Left cardiac atrium (tissue), 4 donors: ENCODE measurements around the gene ITGA8. TPM values are rescaled to one million over a fixed set of nuclear protein-coding genes. Genes with fewer than 3 reads are reported as not detected.

ENCODE experiments used
- ATAC-seq, 2 donors: fragments of 200-7000 bp; cut with Tn5 transposase; one replicate each; pipeline ENCODE4 v1.9.1; 2020; ENCODE audit warnings: mild to moderate bottlenecking in 2 of 2, moderate library complexity in 2 of 2
- DNase-seq: peaks from one replicate; pipeline ENCODE4 v3.0.0-alpha.2; 2020
- intact Hi-C, 2 donors: fragments of 100-400 bp; cut with DNase I; formaldehyde crosslinking; loops; one replicate each; pipeline versions ENCODE4 v1.14.1 to v1.15.1; 2022 to 2023
- total RNA-seq, 2 donors: library from RNA; stranded (reverse); fragmentation: NEBNext Ultra II Directional; extraction: Animal tissue kit (Norgen Biotek cat#: 25700); gene quantifications; one replicate each; pipeline ENCODE4 v1.2.1, GENCODE V29; 2021
- donor health status: DM: no; HTN: yes; CAD: no.
- donor health status: DM: no; HTN: yes; CAD: no; lungs with severe emphysema.
- donor health status: DM: yes; HTN: yes; CAD: no.
- donor health status: Dilated cardiomyopathy.

Gene ITGA8
- total RNA-seq, 2 donors from 2014 or later: 2.7 to 4.5 TPM

GRCh38 chr10:15738270-15738925, 18.7 kb upstream of the ITGA8 start:
- no peak for DNase-seq
- intact Hi-C loops: no loop called here
- peak; percentile 76 to 79 for ATAC-seq

- no peak for ATAC-seq
- no peak for DNase-seq
- intact Hi-C loops: no loop called here
Measured at GRCh38 chr10:15737656-15738055, 17.9 kb upstream of the ITGA8 start.

DNA sequence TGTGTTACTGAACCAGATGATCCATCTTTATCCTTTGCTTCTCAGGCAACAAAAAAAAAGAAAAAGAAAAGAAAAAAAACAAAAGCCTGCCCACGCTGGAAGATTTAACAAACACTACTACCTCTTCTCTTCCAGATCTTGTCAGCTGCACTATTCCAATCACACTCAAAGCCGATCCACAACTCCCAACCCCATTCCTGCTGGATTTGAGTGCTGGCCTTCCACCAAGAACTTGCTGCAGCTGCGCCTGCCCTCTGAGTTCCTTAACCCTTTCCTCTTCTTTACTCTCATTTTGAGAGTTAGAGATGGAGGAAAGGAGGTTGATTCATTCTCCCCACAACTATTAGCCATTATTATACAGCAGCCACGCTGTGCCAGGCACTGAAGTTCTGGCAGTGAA, 16.0 kb upstream of the ITGA8 start:
- intact Hi-C loops: no loop called here
- no peak for DNase-seq
- peak; percentile 65 to 70 for ATAC-seq

GRCh38 chr10:15730341-15730740, 10.6 kb upstream of the ITGA8 start:
- no peak for DNase-seq
- intact Hi-C loops: no loop called here
- ATAC-seq: no peak

DNA sequence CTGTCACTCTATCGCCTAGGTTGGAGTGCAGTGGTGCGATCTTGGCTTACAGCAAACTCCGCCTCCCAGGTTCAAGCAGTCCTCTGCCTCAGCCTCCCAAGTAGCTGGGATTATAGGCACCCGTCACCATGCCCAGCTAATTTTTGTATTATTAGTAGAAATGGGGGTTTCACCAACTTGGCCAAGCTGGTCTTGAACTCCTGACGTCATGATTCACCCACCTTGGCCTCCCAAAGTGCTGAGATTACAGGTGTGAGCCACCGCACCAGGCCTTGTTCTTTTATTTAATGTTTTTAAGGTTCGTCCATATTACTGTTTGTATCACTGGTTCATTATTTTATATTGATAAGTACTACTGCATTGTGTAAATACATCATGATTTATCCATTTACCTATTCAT, 10.2 kb upstream of the ITGA8 start:
- ATAC-seq: no peak
- no peak for DNase-seq
- intact Hi-C loops: loop anchor here in 1 of 2 donors (5.0 kb wide), 1 partner anchor 298 kb away; no protein-coding TSS in a partner anchor

- DNase-seq: no peak
- intact Hi-C loops: loop anchor here in 1 of 2 donors (5.0 kb wide), 1 partner anchor 294 kb away; no protein-coding TSS in a partner anchor
- ATAC-seq: no peak
Measured at GRCh38 chr10:15726042-15726441, 6.3 kb upstream of the ITGA8 start.

DNA sequence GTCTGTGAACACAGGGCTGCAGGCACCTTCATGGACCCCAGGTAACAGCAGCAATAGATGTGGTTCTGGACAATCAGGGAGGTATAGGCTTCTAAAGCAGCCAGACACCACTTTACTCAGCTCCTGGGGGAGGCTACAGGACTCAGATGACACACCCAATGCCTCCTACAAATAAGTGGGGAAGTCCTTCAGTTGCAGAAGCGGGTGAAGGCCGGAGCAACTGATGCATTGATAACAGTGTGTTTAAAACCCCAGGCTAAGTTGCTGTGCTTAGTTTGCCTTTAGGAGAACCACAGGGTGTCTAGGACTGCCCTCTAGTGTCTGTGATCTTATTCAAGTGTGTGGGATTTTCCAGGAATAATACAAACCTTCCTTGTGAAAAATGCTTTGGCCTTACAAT, 5.9 kb upstream of the ITGA8 start:
- ATAC-seq (peak; percentile 60 to 78), DNase-seq (no peak)
- intact Hi-C loops: loop anchor here in 1 of 2 donors (5.0 kb wide), 1 partner anchor 293 kb away; no protein-coding TSS in a partner anchor

- ATAC-seq (no peak), DNase-seq (no peak)
- intact Hi-C loops: loop anchor here in 1 of 2 donors (5.0 kb wide), 1 partner anchor 292 kb away; no protein-coding TSS in a partner anchor
Measured at GRCh38 chr10:15724683-15725082, 5.0 kb upstream of the ITGA8 start.

DNA sequence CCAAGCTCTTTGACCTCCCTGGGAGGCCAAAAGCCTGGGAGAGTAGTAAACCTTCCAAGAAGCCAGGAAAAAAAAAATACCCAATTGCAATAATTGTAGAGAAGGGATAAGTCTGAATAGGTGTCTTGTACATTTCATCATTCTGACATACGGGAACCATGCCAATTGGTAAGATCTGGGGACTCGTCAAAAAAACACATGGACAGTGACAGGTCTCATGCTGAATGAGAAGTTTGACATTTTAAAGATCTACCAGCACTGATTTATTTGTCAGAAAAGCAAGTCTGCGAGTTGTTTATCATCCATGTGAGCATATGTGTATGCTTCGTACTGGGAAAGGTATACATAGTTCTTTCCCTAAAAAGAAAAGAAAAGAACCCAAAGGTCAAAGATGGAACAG, 4.1 kb upstream of the ITGA8 start:
- ATAC-seq (no peak), DNase-seq (no peak)
- intact Hi-C loops: no loop called here

- intact Hi-C loops: no loop called here
- DNase-seq (no peak), ATAC-seq (no peak)
Measured at GRCh38 chr10:15720635-15721287, 1.0 kb upstream of the ITGA8 start.

- intact Hi-C loops: loop anchor here in 1 of 2 donors (10.0 kb wide), 1 partner anchor 284 kb away; no protein-coding TSS in a partner anchor
- ATAC-seq (peak; percentile 52 to 73), DNase-seq (no peak)
Measured at GRCh38 chr10:15719049-15719898, 448 bp downstream of the ITGA8 start.

GRCh38 chr10:15718694-15719048, 1.1 kb downstream of the ITGA8 start:
- intact Hi-C loops: loop anchor here in 1 of 2 donors (10.0 kb wide), 1 partner anchor 284 kb away; no protein-coding TSS in a partner anchor
- ATAC-seq (peak; percentile 16 to 22), DNase-seq (no peak)

DNA sequence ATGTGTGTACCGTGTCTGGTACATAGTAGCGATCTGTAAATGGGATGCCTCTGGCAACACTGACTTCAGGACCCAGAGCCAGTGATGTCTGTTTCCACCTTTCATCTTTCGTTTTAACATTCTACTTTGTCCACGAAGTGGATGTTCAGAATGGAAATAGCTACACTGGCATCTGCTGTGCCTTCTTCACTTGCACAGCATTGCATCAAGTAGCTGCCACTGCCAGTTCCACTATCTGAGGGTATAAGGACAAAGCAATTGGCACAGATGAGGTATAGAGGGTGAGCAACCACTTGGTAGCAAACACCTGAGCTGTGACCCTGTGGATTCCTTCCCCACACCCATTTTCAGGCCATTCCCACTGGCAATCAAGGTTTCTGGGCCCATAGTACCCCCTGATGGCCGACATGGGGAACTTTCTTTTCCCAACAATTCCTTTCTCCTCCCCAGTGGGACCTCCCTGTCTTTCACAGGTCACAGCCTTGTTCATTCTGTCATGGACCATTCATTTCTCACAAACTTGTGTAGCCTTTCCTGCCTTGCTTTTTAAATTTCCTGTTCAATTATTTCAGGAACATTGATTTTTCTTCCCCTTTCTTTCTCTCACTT, 4.0 kb downstream of the ITGA8 start:
- no peak for ATAC-seq
- DNase-seq: no peak
- intact Hi-C loops: loop anchor here in 1 of 2 donors (10.0 kb wide), 1 partner anchor 281 kb away; no protein-coding TSS in a partner anchor

DNA sequence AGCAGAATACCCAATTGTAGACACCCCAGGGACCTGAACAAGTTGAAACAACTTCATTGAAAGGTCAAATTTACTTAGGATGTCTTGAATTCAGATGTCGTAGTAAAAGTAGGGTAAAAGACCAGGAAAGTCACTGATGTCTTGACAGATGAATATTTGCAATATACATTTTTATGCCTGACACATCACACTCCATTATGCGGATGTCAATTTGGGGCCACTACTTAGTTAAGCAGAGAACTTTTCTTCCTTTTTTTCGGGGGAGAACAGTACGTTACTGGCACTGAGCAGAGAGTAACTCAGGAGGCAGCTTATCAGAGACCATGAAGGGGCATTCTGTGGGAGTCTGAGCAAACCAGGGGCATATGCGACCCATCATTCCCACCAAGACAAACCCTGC, 4.9 kb downstream of the ITGA8 start:
- intact Hi-C loops: loop anchor here (5.0 to 10.0 kb wide), 2 partner anchors 128 to 280 kb away; no protein-coding TSS in a partner anchor
- no peak for DNase-seq
- no peak for ATAC-seq

- ATAC-seq: peak in 1 of 2 donors; percentile 38
- no peak for DNase-seq
- intact Hi-C loops: loop anchor here (5.0 to 10.0 kb wide), 2 partner anchors 126 to 278 kb away; no protein-coding TSS in a partner anchor
Measured at GRCh38 chr10:15712883-15713282, 6.8 kb downstream of the ITGA8 start.

- no peak for DNase-seq
- ATAC-seq: peak in 1 of 2 donors; percentile 47
- intact Hi-C loops: loop anchor here (5.0 to 10.0 kb wide), 2 partner anchors 123 to 276 kb away; no protein-coding TSS in a partner anchor
Measured at GRCh38 chr10:15710455-15710854, 9.3 kb downstream of the ITGA8 start.

- intact Hi-C loops: loop anchor here in 1 of 2 donors (10.0 kb wide), 1 partner anchor 120 kb away; no protein-coding TSS in a partner anchor
- DNase-seq: no peak
- no peak for ATAC-seq
Measured at GRCh38 chr10:15705298-15705697, 14.4 kb downstream of the ITGA8 start.

- DNase-seq: no peak
- no peak for ATAC-seq
Measured at GRCh38 chr10:15704581-15704968, 15.1 kb downstream of the ITGA8 start.

More at GRCh38 chr10:15704581-15704968, 15.1 kb downstream of the ITGA8 start:
- intact Hi-C loops: loop anchor here in 1 of 2 donors (10.0 kb wide), 1 partner anchor 120 kb away; no protein-coding TSS in a partner anchor
